Embryonic facial prominence (tissue), 1 donor: ENCODE results near the gene KRT76.
"Not testable (repeated sequence)": the region's sequence is repeated elsewhere in the genome, so short reads cannot be mapped to it uniquely, and the experiment has no call there.

Experiments used
- DNase-seq: peaks from one replicate; pipeline ENCODE4 v3.0.0-alpha.2; 2016; ENCODE audit errors: extremely low spot score

The KRT76 gene

DNA sequence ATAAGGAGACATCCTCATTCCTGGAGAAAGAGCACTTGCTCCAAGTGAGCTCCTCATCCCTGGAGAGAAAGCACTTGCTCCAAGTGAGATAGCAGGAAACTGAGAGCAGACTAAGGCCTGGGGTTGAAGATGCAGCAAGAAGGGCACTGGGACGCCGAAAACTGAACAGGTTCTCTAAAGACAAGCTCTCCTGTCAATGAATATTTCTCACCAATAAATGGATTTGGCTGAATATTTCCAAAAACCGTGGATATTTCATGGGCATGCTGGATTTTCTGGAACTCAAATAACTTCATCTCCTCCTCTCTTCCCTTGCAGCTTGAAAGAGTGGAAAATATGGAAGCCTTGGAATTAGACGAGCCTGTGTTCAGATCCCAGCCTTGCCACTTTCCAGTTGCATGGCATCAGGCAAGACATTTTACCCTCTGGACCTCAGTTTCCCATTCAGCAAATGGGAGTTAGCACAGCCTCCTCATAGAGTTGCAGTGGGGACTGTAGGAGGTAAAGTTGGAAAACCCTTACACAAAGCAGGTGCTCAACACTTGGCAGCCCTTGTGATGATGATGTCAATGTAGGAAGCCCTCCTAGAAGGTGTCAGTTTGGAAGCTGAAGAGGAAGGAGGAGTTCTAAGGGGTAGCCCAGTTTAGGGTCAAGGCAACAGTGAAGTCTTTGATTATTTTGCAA, 4.4 kb upstream of the KRT76 start:
- no peak for DNase-seq

DNA sequence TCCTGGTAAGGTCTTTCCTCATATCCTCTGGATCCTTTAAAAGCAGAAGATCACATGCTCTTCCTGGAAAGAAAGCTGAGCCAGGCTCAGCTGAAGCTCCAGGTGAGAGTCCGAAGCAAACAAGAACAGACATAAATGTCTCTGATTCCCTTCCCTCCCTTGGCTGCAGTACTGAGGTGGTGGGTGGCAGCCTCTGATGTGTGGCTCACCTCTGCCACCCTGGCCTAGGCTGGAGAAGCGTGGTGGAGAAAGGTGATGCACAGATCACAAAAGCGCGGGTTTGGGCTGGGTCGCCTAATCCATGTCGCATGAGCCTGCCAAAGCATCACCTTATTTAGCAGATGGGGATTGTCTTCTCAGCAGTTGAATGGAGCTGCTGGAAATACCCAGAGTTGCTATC, 2.8 kb upstream of the KRT76 start:
- no peak for DNase-seq

DNA sequence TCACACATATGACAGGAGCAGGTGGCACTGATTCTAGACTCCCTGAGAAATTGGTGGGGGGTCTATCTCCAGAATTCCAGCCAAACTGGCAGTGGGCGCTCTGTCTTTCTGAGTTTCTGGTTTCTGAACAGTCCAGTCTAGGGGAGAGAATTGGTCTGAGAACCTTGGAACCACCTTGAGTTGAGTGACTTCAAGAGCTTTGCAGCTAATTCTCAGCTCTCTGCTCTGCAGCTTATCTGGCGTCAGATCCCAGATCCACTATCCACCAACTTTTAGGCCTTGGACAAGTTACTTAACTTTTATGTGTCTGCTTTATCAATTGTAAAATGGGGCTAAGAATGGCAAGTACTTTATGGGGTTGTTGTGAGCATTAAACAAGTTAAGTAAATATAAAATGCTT, 1.7 kb upstream of the KRT76 start:
- DNase-seq = no peak

DNA sequence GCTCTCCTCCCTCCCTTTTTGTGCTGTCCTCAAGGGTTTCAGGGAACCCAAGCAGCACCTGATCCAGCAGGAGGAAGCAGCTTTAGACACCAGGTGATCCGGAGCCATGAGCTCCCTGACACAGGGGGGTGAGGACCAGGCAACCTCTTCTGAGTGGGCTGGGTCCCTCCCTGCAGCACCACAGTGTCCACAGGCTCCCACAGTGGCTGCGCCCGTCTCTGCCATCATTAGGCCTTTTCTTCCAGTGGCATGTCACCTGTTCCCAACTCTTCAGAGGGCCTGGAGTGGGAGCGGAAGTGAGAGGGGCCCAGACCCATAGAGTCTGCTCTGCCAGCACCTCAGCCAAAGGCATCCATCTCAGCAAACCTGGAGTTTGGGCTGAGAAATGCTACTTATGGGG, 421 bp upstream of the KRT76 start:
- DNase-seq = no peak

- DNase-seq = no peak
Measured at GRCh38 chr12:52776435-52776834, 710 bp downstream of the KRT76 start.

DNA sequence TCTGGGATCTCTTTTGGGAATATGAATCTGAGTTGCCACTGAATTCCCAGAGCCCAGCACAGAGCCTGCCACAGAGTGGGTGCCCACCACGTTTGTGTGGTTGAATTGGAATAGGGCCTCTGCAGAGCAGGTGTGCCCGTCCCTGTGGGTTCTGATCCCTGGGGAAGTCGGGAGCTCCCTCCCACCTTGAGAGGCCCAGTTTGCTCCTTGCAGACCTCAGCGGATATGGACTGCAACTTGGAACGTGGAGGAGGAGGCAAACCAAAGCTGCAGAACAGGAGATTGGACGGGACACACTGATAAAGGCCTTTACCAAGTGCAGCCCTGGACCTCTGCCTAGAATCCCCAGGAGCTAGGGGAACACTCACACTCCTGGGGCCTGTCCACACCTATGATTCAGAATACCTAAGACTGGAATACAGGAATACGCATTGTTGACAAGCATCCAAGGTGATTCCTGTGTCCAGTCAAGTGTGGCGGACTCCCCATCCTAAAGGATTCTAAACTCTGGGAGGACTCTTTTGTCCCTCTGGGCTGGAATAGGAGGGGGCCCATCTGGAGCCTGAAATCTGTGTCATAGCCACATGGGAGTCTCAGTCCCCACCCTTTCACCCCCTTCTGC, 2.4 kb downstream of the KRT76 start:
- no peak for DNase-seq

DNA sequence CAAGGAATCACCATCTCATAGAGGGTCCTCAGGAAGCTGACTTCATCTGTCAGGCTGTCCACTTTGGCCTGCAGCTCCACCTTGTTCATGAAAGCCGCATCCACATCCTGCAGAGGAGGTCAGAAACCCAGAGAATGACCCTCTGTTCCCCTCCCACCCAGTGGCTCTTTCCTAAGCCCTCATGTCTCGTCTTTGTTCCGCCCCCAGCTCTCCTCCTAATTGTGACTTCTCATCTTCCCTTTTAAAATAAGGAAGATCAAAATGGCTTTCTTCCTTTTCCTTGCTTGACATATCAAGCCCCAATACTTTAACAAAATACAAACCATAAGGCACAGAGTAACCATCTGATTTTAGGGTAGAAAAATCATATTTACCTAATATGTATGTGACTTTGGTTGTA, 4.4 kb downstream of the KRT76 start:
- no peak for DNase-seq

DNA sequence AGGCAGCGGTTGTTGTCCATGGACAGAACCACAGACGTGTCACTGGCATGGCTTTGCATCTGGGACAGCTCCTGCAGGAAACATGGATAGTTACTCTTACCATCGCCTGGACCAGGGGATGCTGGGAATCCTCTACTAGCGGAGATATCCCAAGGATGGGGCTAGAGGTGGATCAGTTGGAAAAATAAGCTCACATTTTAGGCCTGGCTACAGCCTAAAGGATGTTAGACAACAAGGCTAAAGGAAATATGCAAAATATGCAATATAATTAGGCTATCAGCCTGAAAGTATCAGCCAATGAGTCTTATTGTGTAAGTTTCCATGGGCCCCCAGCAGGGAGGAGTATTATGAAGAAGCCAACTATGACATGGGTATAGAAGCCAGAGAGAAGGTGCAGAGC, 5.0 kb downstream of the KRT76 start:
- no peak for DNase-seq

GRCh38 chr12:52771505-52771904, 5.6 kb downstream of the KRT76 start:
- no peak for DNase-seq

DNA sequence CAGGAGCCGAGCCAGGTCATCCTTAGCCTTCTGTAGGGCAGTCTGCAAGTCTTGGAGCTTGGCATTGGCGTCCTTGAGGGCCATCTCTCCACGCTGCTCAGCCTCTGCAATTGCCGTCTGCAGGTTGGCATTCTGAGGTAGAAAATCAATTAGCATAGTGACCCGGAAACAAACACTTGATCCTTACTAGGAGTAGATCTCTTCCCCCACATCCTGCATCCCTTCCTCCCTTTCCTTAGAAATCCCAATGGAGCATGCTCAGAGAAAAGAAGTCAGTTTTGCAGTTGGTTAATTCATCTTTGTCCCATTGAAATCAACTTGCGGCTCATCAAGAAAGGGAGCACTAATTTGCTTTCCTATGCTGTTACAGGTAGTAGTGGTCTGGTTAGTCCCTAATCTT, 6.1 kb downstream of the KRT76 start:
- DNase-seq = no peak

- no peak for DNase-seq
Measured at GRCh38 chr12:52769946-52770345, 7.2 kb downstream of the KRT76 start.

- DNase-seq = no peak
Measured at GRCh38 chr12:52769354-52769753, 7.8 kb downstream of the KRT76 start.

DNA sequence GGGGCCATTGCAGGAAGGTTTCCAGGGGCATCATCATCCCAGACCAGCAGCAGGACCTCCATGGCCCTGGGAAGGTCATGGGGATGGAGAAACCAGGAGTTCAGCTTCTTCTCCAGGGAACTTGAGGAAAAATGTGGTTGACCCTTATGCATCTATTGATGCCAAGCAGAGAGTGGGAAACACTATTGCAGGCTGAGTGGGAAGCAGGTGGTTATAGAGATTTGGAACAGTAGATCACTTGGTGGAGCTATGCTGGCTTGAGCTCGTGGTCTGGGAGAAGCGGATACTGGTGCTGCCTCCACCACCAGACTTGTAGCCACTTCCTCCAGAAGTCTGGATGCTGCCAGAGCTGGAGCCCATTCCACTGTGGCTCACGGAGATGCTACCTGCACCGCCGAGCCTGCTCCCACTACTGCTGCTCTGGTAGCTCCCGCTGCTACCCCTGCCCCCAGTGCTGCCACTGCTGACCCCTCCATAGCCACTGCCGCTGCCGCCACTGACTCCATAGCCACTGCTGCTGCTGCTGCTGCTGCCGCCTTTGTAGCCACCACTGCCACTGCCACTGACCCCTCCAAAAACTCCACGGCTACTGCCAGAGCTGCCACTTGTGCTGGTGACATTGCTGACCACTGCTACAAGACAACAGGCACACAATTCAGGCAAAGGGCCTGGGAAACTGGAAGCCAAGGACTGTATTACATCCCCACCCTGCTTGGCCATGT, 8.5 kb downstream of the KRT76 start:
- no peak for DNase-seq

DNA sequence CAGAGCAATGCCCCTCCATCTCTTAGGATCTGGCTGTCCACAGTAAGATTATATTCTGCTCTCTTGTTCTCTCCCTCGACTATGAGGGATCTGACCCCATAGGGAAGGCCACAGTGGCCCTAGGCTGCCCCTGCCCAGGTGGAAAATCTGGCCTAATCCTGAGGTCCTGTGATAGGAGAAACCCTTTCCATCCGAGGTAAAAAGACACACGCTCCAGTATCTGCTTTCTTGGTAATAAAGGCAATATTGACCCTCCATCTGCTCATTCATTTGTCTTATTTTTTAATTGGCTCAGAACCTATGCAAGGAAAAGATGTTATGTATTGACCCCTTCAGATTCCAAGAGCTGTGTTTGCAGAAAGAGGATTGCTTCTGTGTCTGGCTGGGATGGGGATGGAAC, 9.7 kb downstream of the KRT76 start:
- DNase-seq = no peak

DNA sequence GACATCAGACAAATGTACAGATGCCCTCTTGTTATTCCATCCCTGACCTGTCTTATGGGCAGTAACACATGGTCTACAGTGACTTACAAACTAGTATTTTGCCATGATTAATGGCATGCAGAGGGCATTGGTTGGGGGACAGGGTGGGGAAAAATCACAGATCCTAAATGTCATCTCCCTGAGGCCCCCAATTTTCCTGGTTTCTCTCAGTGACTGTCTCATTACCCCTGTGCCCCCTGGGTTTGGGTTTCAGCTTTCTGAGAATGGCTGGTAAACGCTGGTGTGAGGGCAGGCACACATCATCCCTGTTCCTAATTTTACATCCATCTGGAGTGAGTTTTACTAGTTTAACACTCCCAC, 10.1 kb downstream of the KRT76 start:
- no peak for DNase-seq

DNA sequence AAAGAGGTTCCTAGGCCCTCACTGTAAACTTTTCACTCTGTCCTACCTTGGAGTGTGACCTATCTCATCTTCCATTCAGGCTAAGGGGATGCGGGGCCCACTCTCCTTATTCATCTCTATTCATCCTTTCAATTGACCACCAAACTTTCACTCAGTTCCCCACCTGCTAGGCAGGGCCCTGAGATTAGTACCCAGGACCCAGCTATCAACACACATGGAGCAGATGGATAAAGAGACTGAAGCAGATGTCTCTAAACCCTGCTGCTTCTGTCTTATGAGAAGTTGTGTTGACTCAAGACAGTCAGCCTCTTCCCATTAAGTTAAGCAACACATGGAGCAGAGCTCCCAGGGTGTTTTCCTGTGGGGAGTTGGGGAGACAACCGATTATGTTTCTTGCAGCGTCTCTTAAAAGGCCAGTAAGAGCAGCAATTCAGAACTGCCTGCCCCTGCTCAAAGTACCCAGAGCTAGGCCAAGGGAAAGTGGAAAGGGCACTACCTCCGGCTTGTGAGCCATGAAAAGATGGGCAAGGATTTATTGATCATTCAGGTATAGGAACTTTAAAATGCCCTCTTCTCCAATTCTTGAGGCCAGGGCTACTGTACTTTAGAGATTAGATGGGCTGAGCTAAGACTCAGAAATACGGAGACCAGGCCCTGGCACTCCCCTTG, 10.7 kb downstream of the KRT76 start:
- DNase-seq = no peak

DNA sequence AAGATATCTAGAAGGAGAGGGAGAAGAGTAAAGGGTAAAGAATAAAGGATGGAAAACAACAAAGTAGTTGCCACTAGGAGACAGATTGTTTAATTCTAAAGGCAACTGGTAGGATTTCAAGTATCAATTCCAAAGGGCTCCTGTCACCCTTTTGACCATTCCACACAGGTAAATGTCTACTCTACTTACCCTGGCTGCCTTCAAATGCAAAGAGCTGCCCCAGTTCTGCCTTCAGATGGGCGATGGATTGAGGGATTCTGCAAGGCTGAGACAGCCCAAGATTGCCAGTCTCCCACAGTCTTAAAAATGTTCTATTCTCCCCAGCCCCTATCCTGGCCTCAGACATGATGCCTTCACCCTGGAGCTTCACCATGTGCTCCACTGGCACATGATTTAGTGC, 11.4 kb downstream of the KRT76 start:
- DNase-seq = no peak

GRCh38 chr12:52763991-52764390, 13.2 kb downstream of the KRT76 start:
- no peak for DNase-seq

- DNase-seq = no peak
Measured at GRCh38 chr12:52763036-52763659, 14.0 kb downstream of the KRT76 start.

DNA sequence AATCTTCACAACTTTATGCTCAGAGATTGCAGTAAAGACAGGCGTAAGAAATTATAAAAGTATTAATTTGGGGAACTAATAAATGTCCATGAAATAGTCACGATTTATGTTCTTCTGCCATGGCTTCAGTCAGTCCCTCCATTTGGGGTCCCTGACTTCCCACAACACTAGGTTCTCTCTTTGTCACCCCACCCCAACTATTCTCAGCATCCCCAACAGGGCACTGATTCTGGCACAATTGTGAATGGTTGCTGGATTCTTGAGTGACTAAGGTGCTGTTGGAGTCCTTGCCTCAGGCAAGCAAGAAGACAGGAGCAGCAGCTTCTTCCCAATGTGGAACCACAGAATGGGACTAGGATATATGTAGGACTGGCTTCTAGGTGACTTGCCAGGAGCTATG, 15.3 kb downstream of the KRT76 start:
- no peak for DNase-seq

DNA sequence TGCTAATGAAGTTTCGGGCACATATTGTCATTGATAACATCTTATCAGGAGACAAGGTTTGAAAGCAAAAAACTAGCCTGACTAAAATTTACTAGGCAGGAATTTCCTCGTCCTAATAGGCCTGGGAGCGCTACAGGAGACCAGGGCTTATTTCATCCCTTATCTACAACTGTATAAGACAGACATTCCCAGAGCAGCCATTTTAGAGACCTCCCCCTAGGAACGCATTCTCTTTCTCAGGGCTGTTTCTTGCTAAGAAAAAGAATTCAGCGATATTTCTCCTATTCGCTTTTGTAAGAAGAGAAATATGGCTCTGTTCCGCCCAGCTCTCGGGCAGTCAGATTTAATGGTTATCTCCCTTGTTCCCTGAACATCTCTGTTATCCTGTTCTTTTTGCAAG, 15.9 kb downstream of the KRT76 start:
- not testable (repeated sequence) for DNase-seq

DNA sequence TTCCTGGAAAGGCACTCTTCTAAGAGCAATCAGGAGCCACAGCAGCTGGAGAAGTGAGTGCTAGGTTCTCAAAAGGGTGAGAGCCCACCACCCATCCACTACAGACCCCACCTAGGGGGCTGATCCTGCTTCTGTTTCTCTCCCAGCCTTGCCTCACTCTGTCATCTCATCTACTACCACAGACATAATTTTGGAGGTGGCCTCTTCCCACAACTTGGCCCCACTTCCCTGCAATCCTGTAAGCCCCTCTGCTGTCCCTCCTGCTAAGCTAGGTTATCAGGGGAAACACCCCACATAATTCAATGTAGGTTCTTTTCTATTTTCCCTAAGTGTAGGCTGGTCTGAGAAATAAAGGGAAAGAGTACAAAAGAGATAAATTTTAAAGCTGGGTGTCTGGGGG, 16.5 kb downstream of the KRT76 start:
- no peak for DNase-seq
